Measurements from ENCODE around the gene SELENBP1.

Gene SELENBP1

GRCh38 chr1:151346082-151346768 is 26.3 kb downstream of the SELENBP1 start:
- ATAC-seq, result no peak
- TF ChIP-seq, protein P1, sequence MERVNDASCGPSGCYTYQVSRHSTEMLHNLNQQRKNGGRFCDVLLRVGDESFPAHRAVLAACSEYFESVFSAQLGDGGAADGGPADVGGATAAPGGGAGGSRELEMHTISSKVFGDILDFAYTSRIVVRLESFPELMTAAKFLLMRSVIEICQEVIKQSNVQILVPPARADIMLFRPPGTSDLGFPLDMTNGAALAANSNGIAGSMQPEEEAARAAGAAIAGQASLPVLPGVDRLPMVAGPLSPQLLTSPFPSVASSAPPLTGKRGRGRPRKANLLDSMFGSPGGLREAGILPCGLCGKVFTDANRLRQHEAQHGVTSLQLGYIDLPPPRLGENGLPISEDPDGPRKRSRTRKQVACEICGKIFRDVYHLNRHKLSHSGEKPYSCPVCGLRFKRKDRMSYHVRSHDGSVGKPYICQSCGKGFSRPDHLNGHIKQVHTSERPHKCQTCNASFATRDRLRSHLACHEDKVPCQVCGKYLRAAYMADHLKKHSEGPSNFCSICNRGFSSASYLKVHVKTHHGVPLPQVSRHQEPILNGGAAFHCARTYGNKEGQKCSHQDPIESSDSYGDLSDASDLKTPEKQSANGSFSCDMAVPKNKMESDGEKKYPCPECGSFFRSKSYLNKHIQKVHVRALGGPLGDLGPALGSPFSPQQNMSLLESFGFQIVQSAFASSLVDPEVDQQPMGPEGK (CRISPR knock-in tag; IDR thresholded peaks at IDR 0.05; ENCODE audit: borderline replicate concordance), result no peak
- TF ChIP-seq ZFP30 (CRISPR knock-in tag; IDR thresholded peaks at IDR 0.05) (no peak), ARNTL (CRISPR knock-in tag; IDR thresholded peaks at IDR 0.05; ENCODE audit: borderline replicate concordance, low read depth) (no peak)
- TF ChIP-seq, protein P2, sequence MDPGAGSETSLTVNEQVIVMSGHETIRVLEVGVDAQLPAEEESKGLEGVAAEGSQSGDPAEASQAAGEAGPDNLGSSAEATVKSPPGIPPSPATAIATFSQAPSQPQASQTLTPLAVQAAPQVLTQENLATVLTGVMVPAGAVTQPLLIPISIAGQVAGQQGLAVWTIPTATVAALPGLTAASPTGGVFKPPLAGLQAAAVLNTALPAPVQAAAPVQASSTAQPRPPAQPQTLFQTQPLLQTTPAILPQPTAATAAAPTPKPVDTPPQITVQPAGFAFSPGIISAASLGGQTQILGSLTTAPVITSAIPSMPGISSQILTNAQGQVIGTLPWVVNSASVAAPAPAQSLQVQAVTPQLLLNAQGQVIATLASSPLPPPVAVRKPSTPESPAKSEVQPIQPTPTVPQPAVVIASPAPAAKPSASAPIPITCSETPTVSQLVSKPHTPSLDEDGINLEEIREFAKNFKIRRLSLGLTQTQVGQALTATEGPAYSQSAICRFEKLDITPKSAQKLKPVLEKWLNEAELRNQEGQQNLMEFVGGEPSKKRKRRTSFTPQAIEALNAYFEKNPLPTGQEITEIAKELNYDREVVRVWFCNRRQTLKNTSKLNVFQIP (CRISPR knock-in tag; IDR thresholded peaks at IDR 0.05; ENCODE audit: borderline replicate concordance, low read depth), result no peak
- TF ChIP-seq, protein P3, sequence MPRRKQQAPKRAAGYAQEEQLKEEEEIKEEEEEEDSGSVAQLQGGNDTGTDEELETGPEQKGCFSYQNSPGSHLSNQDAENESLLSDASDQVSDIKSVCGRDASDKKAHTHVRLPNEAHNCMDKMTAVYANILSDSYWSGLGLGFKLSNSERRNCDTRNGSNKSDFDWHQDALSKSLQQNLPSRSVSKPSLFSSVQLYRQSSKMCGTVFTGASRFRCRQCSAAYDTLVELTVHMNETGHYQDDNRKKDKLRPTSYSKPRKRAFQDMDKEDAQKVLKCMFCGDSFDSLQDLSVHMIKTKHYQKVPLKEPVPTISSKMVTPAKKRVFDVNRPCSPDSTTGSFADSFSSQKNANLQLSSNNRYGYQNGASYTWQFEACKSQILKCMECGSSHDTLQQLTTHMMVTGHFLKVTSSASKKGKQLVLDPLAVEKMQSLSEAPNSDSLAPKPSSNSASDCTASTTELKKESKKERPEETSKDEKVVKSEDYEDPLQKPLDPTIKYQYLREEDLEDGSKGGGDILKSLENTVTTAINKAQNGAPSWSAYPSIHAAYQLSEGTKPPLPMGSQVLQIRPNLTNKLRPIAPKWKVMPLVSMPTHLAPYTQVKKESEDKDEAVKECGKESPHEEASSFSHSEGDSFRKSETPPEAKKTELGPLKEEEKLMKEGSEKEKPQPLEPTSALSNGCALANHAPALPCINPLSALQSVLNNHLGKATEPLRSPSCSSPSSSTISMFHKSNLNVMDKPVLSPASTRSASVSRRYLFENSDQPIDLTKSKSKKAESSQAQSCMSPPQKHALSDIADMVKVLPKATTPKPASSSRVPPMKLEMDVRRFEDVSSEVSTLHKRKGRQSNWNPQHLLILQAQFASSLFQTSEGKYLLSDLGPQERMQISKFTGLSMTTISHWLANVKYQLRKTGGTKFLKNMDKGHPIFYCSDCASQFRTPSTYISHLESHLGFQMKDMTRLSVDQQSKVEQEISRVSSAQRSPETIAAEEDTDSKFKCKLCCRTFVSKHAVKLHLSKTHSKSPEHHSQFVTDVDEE (CRISPR knock-in tag; IDR thresholded peaks at IDR 0.05), result no peak

- ATAC-seq, result no peak
- TF ChIP-seq TCF4 (CRISPR knock-in tag; IDR thresholded peaks at IDR 0.05; ENCODE audit: borderline replicate concordance) (no peak), ZNF70 (CRISPR knock-in tag; IDR thresholded peaks at IDR 0.05) (no peak), ISL1 (CRISPR knock-in tag; IDR thresholded peaks at IDR 0.05) (no peak), CSDC2 (CRISPR knock-in tag; IDR thresholded peaks at IDR 0.05) (no peak), ESRRG (CRISPR knock-in tag; IDR thresholded peaks at IDR 0.05) (no peak), BACH2 (CRISPR knock-in tag; IDR thresholded peaks at IDR 0.05; ENCODE audit: borderline replicate concordance) (no peak), TOX (CRISPR knock-in tag; IDR thresholded peaks at IDR 0.05; ENCODE audit: borderline replicate concordance) (no peak), ZC3H10 (CRISPR knock-in tag; IDR thresholded peaks at IDR 0.05) (no peak), CREB5 (CRISPR knock-in tag; IDR thresholded peaks at IDR 0.05; ENCODE audit: low read depth) (no peak), ZNF8 (CRISPR knock-in tag; IDR thresholded peaks at IDR 0.05) (no peak), SNAI2 (CRISPR knock-in tag; IDR thresholded peaks at IDR 0.05) (no peak), GLIS3 (CRISPR knock-in tag; IDR thresholded peaks at IDR 0.05) (no peak), PPARA (CRISPR knock-in tag; IDR thresholded peaks at IDR 0.05; ENCODE audit: borderline replicate concordance) (no peak), ZFP30 (CRISPR knock-in tag; IDR thresholded peaks at IDR 0.05) (no peak), OSR1 (CRISPR knock-in tag; IDR thresholded peaks at IDR 0.05) (no peak), ZNF565 (CRISPR knock-in tag; conservative IDR thresholded peaks at IDR 0.05; ENCODE audit: low read depth) (no peak)
- TF ChIP-seq, protein P1 (CRISPR knock-in tag; IDR thresholded peaks at IDR 0.05; ENCODE audit: borderline replicate concordance), result no peak
- TF ChIP-seq, protein P3 (CRISPR knock-in tag; IDR thresholded peaks at IDR 0.05), result no peak
- TF ChIP-seq, protein P4, sequence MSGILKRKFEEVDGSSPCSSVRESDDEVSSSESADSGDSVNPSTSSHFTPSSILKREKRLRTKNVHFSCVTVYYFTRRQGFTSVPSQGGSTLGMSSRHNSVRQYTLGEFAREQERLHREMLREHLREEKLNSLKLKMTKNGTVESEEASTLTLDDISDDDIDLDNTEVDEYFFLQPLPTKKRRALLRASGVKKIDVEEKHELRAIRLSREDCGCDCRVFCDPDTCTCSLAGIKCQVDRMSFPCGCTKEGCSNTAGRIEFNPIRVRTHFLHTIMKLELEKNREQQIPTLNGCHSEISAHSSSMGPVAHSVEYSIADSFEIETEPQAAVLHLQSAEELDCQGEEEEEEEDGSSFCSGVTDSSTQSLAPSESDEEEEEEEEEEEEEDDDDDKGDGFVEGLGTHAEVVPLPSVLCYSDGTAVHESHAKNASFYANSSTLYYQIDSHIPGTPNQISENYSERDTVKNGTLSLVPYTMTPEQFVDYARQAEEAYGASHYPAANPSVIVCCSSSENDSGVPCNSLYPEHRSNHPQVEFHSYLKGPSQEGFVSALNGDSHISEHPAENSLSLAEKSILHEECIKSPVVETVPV (CRISPR knock-in tag; IDR thresholded peaks at IDR 0.05), result no peak
Measured at GRCh38 chr1:151344291-151344690, 28.2 kb downstream of the SELENBP1 start.

All from SK-N-SH treated with all-trans-retinoic acid at 6 μM for 48 hours (cell line).